ENCODE results near the gene GRIPAP1. TPM values are rescaled to one million over a fixed set of nuclear protein-coding genes. Genes with fewer than 3 reads are reported as not detected.
A peak's percentile ranks its signal among the peaks of the same experiment; 100 is the strongest.
"Not testable (repeated sequence)": the region's sequence is repeated elsewhere in the genome, so short reads cannot be mapped to it uniquely, and the experiment has no call there.

Gene GRIPAP1
- total RNA-seq, 1 donor from 2014 or later, result 40.7 TPM

DNA sequence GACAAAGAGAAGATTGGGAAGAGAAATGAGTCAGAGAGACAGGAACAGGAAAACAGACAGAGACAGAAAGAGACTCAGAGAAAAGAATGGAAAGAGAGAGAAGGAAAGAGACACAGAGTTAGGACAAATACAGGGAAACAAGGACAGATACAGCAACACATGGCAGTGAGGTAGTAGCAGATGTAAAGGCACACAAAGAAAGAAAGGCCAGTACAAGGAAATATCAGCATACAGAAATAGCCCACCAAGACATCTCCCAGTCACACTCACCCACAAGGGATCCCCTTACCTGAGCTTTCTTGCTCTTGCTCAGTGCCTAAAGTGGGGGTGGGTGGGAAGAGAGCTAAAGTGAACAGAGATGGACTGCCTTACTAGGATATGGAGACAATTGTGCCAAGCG lies 4.2 kb downstream of the GRIPAP1 start:
- DNase-seq (ENCODE audit: low read depth), result no peak

DNA sequence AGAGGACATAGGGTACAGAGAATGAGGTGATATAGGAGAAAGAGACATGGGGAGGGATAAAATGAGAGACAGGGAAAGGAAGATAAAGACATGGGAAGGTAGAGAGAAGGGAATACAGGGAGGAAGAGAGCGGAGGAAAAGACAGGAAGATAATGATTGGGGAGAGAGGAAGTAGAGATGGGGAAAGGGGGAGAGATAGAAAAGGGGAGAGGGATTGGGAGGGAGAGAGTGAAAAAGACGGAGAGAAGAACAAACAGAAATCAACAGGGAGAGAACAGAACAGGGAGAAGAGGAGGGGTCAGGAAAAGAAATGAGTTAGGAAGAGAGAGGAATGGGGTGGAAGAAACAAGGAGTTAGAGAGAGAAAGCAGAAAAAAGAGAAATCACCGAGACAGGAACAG lies 4.6 kb downstream of the GRIPAP1 start:
- no peak for DNase-seq (ENCODE audit: low read depth)

- DNase-seq (ENCODE audit: low read depth), result no peak
These were observed 5.1 kb downstream of the GRIPAP1 start for GRCh38 chrX:48996969-48997368.

DNA sequence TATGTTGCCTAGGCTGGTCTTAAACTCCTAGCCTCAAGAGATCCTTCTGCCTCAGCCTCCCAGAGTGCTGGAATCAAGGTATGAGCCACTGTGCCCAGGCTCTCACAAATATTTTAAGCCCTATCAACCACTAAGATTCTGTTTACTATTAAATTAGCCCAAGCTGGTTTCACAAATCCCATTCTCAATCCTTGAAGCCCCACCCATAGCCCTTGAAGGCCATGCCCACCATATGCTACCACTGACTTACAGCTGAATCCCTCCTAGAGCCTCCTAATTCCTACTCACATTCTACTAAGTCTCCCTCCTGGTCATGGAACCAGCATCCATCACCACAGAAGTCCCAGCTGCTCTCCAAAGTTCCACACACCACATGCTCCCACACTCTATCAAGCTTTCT lies 9.7 kb downstream of the GRIPAP1 start:
- DNase-seq (ENCODE audit: low read depth), result no peak

DNA sequence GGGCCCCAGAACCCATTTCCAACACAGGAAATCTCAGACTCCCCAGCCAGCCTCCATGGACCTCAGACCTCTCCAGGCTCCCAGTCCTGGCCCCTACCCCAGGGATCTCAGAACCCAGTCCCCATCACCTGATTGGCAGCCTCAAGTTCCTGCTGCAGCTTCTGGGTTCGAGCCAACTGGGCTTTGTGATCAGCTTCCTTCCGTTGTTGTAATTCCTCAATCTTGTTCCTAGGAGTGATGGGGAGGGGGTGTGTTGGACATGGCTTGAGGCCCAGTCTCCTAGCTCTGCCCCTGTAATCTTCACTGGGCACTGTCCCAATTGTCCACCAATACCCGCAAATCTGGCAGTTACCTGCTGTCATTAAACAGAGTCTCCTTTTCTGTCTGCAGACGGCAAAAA lies 12.6 kb downstream of the GRIPAP1 start:
- no peak for DNase-seq (ENCODE audit: low read depth)

- DNase-seq (ENCODE audit: low read depth), result no peak
These were observed 18.2 kb downstream of the GRIPAP1 start for GRCh38 chrX:48983896-48984295.

DNA sequence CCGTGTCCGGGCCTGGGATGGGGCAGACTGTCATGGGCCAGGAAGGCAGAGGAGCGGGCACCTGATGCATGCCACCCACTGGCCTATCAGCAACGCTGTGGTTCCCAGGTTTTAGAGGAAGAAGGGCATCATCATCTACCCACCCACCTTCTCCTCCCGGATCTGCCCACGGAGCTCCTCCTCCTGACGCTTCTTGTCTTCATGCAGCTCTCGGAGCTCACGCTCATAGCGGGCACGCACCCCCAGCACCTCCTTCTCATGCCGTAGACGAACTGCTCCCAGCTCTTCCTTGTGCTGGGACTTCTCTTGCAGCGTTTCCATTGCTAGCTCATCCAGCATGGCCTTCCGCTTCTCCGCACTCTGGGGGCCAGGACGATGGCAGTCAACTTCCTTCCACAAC lies 19.0 kb downstream of the GRIPAP1 start:
- no peak for DNase-seq (ENCODE audit: low read depth)

DNA sequence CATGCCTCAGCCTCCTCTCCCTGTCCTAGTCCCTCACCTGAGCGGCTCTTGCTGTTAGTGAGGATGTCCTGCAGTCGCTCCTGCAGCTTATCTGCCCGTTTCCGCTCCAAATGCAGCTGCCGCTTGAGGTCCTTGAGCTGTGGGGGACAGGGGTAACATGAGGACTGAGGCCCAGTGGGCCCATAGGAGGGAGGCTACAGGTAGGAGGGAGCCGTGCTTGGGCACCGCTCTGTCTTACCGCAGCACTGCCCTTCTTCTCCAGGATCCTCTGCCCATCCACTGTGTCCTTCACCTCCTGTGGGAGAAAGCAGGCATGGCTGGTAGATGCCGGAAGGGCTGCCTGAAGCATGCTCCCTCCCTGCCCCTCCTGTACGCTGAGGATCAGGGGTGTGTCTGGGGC lies 20.9 kb downstream of the GRIPAP1 start:
- no peak for DNase-seq (ENCODE audit: low read depth)

- not testable (repeated sequence) for DNase-seq (ENCODE audit: low read depth)
These were observed 21.7 kb downstream of the GRIPAP1 start for GRCh38 chrX:48980341-48980740.

DNA sequence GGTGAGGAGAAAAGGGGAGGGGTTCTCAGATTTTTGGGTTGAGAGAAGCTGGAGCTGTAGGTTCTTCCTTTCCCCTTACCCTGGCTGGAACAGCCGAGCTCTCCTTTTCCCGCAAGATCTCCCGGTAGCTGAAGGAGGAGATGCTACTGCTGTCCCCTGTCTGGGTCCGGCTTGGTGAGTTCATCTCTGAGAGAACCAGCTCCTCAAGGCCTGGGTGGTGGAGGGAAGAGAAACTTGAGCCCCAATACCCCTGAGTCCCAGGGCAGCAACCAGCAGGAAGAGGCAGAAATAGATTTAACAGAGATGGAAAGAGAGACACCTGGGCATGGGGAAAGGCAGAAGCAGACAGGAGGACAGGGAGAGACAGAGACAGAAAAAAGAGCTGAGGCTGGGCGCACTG lies 23.8 kb downstream of the GRIPAP1 start:
- no peak for DNase-seq (ENCODE audit: low read depth)

- no peak for DNase-seq (ENCODE audit: low read depth)
These were observed 26.0 kb downstream of the GRIPAP1 start for GRCh38 chrX:48976086-48976485.

DNA sequence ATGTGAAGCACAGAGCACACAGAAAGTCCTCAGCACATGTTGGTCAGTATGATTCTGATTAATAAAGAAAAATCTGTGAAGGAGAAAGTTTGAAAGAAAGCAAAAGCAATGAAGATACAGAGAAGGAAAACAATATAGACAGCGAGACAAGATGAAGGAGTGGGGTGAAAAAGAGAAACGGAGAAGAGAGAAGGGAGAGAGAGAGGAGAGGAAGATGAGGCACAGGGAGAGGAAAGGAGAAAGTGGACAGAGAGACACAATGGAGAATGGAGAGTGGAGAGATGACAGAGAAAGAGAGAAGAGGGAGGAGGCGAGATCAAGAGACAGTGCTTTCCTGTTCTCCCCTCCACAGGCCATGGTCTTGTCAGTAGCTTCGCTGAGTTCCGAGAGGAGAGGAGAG lies 26.5 kb downstream of the GRIPAP1 start:
- DNase-seq (ENCODE audit: low read depth), result no peak

DNA sequence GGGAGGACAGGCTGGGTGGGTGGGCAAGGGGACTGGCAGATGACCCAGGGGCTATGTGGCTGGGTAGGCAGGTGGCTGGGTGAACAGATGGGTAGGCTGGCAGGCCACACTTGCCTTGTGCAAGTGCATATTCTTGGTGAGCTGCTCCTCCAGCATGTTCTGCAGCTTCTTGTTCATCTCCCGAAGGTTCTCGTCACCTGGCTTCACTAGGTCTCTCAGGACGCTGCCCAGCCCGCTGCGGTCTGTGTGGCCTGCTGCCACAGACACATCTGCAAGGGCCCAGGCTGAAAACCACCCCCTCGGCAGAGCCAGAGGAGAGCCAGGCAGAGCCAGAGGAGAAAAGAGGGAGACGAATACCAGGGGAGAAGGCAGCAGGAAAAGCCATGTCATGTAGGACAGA lies 27.0 kb downstream of the GRIPAP1 start:
- DNase-seq (ENCODE audit: low read depth), result no peak

GRCh38 chrX:48974574-48974973 lies 27.5 kb downstream of the GRIPAP1 start:
- DNase-seq (ENCODE audit: low read depth), result no peak

- DNase-seq (ENCODE audit: low read depth), result no peak
These were observed 28.0 kb downstream of the GRIPAP1 start for GRCh38 chrX:48974033-48974432.

GRCh38 chrX:48972220-48973164 lies 29.6 kb downstream of the GRIPAP1 start:
- DNase-seq (ENCODE audit: low read depth), result peak; percentile 33

DNA sequence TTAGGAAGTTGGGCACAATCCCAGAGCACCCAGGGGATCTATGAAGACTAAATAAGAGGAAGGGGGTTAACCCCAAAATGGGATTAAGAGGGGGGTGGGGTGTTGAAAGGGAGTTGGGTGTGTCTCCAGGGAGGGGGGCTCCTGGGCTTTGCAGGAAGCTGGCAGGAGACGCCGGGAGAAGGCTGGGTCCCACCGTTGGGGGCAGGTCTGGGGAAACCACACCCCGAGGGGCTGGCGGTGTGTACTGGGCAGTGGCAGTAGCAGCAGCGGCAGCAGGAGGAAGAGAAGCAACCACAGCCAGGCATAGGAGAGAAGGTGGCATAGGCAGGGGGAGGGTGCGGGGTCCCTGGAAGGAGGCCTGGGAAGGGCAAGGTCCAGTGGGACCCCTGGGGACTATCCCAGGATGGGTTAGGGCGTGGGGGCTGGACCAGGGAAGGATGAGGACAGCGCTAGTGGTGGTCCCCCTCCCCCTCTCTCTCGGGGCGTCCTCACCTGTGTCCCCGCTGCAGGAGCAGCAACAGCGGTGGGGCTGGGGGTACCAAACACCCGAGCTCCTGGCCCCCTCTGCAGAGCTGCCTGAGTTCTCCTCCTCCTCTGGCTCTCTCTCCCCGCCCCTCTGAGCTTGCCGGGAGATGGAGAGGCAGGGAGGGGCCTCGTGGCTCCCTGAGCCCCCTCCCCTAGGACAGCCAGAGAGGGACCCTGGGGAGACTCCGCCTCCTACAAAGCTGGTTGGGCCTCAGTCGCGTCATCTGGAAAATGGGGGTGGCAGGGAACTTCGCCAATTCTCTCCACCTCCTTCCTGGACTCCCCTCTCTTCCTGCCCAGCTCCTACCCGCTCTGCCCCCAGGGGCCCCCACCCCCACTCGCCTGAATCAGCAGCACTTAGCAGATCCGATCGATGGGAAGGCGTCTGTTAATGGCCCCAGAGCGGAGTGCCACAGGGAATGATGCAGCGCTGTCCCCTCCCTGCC lies 30.5 kb downstream of the GRIPAP1 start, which contains the start of gene KCND1:
Gene KCND1 (minus strand): TSS at position 596 of the 971 bp plus-strand sequence. CDS start 1,573 bp downstream, outside the sequence.
- DNase-seq (ENCODE audit: low read depth), result peak; percentile 24

DNA sequence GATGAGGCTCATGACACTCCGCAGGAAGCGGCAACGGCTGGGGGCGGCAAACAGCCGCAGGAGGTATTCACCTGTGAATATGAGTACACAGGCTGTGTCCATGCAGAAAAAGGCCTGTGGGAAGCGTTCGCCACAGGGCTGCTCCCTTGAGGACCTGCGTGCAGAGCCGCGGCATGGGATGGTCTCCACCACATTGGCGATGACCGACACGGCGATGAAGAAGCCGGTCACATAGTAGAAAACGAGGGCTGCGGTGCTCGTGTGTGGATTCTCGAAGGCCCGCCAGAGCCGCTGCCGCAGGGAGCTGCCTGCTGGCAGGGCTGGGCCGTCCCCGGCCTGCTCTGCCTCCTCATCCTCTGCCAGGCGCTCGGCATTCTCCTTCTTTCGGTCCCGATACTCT lies 32.6 kb downstream of the GRIPAP1 start:
- no peak for DNase-seq (ENCODE audit: low read depth)

- DNase-seq (ENCODE audit: low read depth), result no peak
These were observed 33.7 kb downstream of the GRIPAP1 start for GRCh38 chrX:48968377-48968776.

DNA sequence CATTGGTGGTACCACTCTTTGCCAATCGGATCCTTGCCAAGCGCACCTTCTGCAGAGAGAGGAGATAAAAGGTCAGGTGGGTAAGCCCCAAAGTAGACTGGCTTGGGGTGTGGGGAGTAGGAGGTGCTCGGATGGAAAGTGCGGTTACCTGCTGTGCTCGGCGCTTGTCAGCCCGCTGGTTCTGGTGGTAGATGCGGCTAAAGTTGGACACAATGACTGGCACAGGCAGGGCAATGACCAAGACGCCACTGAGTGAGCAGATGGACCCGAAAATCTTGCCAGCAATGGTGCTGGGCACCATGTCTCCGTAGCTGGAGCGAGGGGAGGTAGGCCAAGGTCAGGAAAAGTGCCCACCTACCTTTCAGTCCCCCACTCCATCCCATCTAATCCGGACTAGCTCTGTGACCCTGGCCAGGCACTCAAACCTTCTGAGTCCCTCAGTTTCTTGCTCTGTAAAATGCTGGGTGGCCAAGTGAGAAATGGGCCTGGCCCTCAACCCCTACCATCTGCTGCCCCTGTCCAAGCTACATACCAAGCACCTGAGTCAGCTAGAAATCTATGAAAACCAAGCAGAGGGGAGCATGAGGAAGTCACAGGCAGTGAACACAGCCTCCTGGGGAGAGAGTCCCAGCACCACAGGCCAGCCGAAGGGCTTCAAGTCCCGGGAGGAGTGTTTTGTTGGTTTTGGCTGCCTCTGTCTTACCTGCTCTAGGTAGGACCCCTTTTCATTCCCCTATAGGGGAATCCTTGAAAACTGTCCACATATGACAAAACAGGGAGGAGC lies 35.1 kb downstream of the GRIPAP1 start:
- DNase-seq (ENCODE audit: low read depth), result peak; percentile 66

DNA sequence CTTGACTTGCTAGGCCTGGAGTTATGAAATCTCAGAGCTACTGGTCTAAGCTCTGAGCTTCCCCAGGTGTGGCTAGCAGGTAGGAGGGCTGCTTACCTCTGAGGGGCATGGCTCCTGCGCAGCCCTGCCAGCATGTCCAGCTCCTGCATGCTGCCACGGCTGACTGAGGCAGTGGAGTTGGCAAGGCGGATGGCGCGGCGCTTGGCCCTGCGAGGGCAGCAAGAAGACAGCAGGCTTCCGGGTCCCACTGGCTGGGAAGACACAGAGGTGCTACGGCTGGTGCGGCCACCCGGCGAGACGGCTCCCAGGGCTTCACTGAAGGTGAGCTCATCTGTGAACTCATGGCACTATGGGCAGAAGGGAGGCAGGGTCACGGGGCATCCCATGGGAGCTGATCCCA lies 36.1 kb downstream of the GRIPAP1 start:
- DNase-seq (ENCODE audit: low read depth), result no peak
